Lower lobe of right lung (tissue), 2 donors: Measurements from ENCODE around the gene BTBD1. TPM values are rescaled to one million over a fixed set of nuclear protein-coding genes. Genes with fewer than 3 reads are reported as not detected.
"Not testable (repeated sequence)": the region's sequence is repeated elsewhere in the genome, so short reads cannot be mapped to it uniquely, and the experiment has no call there.

Source experiments
- ATAC-seq, 2 donors: fragments of 200-7000 bp; cut with Tn5 transposase; one replicate each; pipeline ENCODE4 v1.9.1; 2020 to 2022; ENCODE audit warnings: mild to moderate bottlenecking in 2 of 2, moderate library complexity in 2 of 2
- DNase-seq: peaks from one replicate; pipeline ENCODE4 v3.0.0-alpha.2; 2020
- H3K27ac ChIP-seq: fragments of 200-600 bp; one replicate; pipeline ENCODE4 v1.8.0; 2022
- H3K27me3 ChIP-seq: fragments of 200-600 bp; one replicate; pipeline ENCODE4 v1.8.0; 2022; ENCODE audit warnings: low read depth
- H3K36me3 ChIP-seq: fragments of 200-600 bp; one replicate; pipeline ENCODE4 v1.8.0; 2022; ENCODE audit warnings: mild to moderate bottlenecking
- H3K4me1 ChIP-seq: fragments of 200-600 bp; one replicate; pipeline ENCODE4 v1.8.0; 2022
- H3K4me3 ChIP-seq: fragments of 200-600 bp; one replicate; pipeline ENCODE4 v1.8.0; 2022; ENCODE audit warnings: mild to moderate bottlenecking
- H3K9me3 ChIP-seq: fragments of 200-600 bp; one replicate; pipeline ENCODE4 v1.8.0; 2022
- CTCF ChIP-seq: fragments of 200-600 bp; IDR thresholded peaks from one replicate; pipeline ENCODE4 v1.8.0; 2022; ENCODE audit warnings: antibody characterized with exemption, mild to moderate bottlenecking
- intact Hi-C: fragments of 100-400 bp; cut with DNase I; formaldehyde crosslinking; loops from one replicate; pipeline ENCODE4 v1.11.0; 2022
- total RNA-seq: library from RNA; stranded (reverse); fragmentation: NEBNext Ultra II Directional; extraction: Animal tissue kit (Norgen Biotek cat#: 25700); gene quantifications from one replicate; pipeline ENCODE4 v1.2.1, GENCODE V29; 2021
- donor health status: DM: no; HTN: yes; CAD: no; lungs with severe emphysema.

Gene BTBD1
- total RNA-seq, 1 donor from 2014 or later, result 43.0 TPM

GRCh38 chr15:83092309-83092976 is 25.4 kb upstream of the BTBD1 start:
- Histone ChIP-seq H3K4me1 (peaks cover 14% of the 10 kb centered on the region), H3K4me3 (no peak overlapping the region), H3K9me3 (no peaks in the 10 kb centered on the region), H3K36me3 (no peaks in the 10 kb centered on the region), H3K27me3 (no peaks in the 10 kb centered on the region), H3K27ac (peak overlapping the region; percentile 67)
- ATAC-seq, result peak; percentile 88 to 92
- no peak for TF ChIP-seq CTCF
- intact Hi-C loops, result no loop called here
- DNase-seq, result peak; percentile 65

GRCh38 chr15:83091965-83092308 is 24.9 kb upstream of the BTBD1 start:
- Histone ChIP-seq H3K4me1 (peaks cover 14% of the 10 kb centered on the region), H3K27ac (peak overlapping the region; percentile 67)
- H3K27me3 ChIP-seq, H3K9me3 ChIP-seq, DNase-seq, intact Hi-C loops, H3K4me3 ChIP-seq, H3K36me3 ChIP-seq, ATAC-seq: not testable (repeated sequence)

- Histone ChIP-seq H3K9me3 (no peaks in the 10 kb centered on the region), H3K27ac (no peak overlapping the region), H3K36me3 (no peaks in the 10 kb centered on the region), H3K4me1 (peaks cover 14% of the 10 kb centered on the region), H3K27me3 (no peaks in the 10 kb centered on the region), H3K4me3 (no peak overlapping the region)
- intact Hi-C loops, result no loop called here
- DNase-seq (no peak), ATAC-seq (no peak)
- no peak for TF ChIP-seq CTCF
These were observed 23.4 kb upstream of the BTBD1 start for GRCh38 chr15:83090465-83090864.

- ATAC-seq, result no peak
- intact Hi-C loops, result no loop called here
These were observed 21.8 kb upstream of the BTBD1 start for GRCh38 chr15:83088876-83089275.

GRCh38 chr15:83087576-83087975 is 20.5 kb upstream of the BTBD1 start:
- Histone ChIP-seq H3K9me3 (no peaks in the 10 kb centered on the region), H3K27me3 (no peaks in the 10 kb centered on the region), H3K4me1 (peaks cover 6% of the 10 kb centered on the region), H3K36me3 (no peaks in the 10 kb centered on the region), H3K27ac (no peak overlapping the region), H3K4me3 (no peak overlapping the region)
- no peak for DNase-seq
- no peak for ATAC-seq
- intact Hi-C loops, result no loop called here
- TF ChIP-seq CTCF, result no peak

More at GRCh38 chr15:83088876-83089275, 21.8 kb upstream of the BTBD1 start:
- no peak overlapping the region for H3K27ac ChIP-seq
- no peak for TF ChIP-seq CTCF
- DNase-seq, result no peak
- no peaks in the 10 kb centered on the region for H3K36me3 ChIP-seq
- H3K4me1 ChIP-seq, result peaks cover 6% of the 10 kb centered on the region
- no peaks in the 10 kb centered on the region for H3K9me3 ChIP-seq
- no peaks in the 10 kb centered on the region for H3K27me3 ChIP-seq
- H3K4me3 ChIP-seq, result no peak overlapping the region

- H3K4me1 ChIP-seq, H3K9me3 ChIP-seq, H3K36me3 ChIP-seq, H3K27ac ChIP-seq, ATAC-seq, H3K4me3 ChIP-seq, DNase-seq, intact Hi-C loops, H3K27me3 ChIP-seq: not testable (repeated sequence)
These were observed 19.0 kb upstream of the BTBD1 start for GRCh38 chr15:83085864-83086552.

GRCh38 chr15:83085461-83085860 is 18.4 kb upstream of the BTBD1 start:
- H3K27ac ChIP-seq, H3K4me1 ChIP-seq, ATAC-seq, H3K27me3 ChIP-seq, H3K9me3 ChIP-seq, H3K36me3 ChIP-seq, DNase-seq, H3K4me3 ChIP-seq, intact Hi-C loops: not testable (repeated sequence)
